ENCODE data around the gene FLVCR2.

DNA sequence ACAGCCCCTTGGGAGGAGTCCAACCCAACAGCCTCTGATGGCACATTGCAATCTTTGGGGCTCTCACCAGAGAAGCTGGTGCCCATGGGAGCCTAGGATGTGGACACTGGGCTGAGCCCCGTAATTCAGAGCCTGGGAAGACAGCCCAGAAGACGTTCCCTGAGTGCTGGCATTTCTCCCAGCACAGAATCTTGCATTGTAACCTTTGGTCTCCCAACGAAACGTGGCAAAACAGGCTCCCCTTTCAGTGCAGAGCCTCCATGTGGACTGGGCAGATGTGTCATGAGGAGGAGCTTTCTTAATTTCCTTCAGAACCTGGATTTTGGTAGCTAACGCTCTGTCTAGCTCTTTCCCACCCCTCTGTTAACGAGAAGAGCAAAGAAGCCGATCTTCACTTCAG, 29.9 kb upstream of the FLVCR2 start:
- TF ChIP-seq, protein P1, sequence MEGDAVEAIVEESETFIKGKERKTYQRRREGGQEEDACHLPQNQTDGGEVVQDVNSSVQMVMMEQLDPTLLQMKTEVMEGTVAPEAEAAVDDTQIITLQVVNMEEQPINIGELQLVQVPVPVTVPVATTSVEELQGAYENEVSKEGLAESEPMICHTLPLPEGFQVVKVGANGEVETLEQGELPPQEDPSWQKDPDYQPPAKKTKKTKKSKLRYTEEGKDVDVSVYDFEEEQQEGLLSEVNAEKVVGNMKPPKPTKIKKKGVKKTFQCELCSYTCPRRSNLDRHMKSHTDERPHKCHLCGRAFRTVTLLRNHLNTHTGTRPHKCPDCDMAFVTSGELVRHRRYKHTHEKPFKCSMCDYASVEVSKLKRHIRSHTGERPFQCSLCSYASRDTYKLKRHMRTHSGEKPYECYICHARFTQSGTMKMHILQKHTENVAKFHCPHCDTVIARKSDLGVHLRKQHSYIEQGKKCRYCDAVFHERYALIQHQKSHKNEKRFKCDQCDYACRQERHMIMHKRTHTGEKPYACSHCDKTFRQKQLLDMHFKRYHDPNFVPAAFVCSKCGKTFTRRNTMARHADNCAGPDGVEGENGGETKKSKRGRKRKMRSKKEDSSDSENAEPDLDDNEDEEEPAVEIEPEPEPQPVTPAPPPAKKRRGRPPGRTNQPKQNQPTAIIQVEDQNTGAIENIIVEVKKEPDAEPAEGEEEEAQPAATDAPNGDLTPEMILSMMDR (conservative IDR thresholded peaks at IDR 0.05 in 1 of 2, IDR thresholded peaks at IDR 0.05 in 1 of 2; ENCODE audit: extremely low read depth in 1 of 2, insufficient read depth in 1 of 2, low read depth in 1 of 2, low read length in 2 of 2): no peak
- TF ChIP-seq EZH2 (IDR thresholded peaks at IDR 0.05; ENCODE audit: borderline replicate concordance, low read length): no peak

Measured in mammary epithelial cell (primary cell).